Posterior vena cava (tissue), 2 donors: Measurements from ENCODE around the gene PKNOX2. TPM values are rescaled to one million over a fixed set of nuclear protein-coding genes. Genes with fewer than 3 reads are reported as not detected.

Experiments used
- DNase-seq: peaks from one replicate; pipeline ENCODE4 v3.0.0-alpha.2; 2020; ENCODE audit warnings: low spot score
- intact Hi-C, 2 donors: fragments of 100-400 bp; cut with DNase I; formaldehyde crosslinking; loops; one replicate each; pipeline versions ENCODE4 v1.14.1 to v1.14.2; 2022 to 2023
- total RNA-seq, 2 donors: library from RNA; stranded (reverse); fragmentation: NEBNext Ultra II Directional; extraction: Animal tissue kit (Norgen Biotek cat#: 25700); gene quantifications; one replicate each; pipeline ENCODE4 v1.2.1, GENCODE V29; 2021
- donor health status: DM: yes; HTN: yes; CAD: no.
- donor health status: DM: yes; HTN: yes; CAD: no.

The PKNOX2 gene
- total RNA-seq, 2 donors from 2014 or later, result 8.2 to 8.3 TPM

GRCh38 chr11:125247431-125247830 is 82.9 kb downstream of the PKNOX2 start:
- intact Hi-C loops, result no loop called here
- DNase-seq, result peak; percentile 22

GRCh38 chr11:125250318-125251213 is 86.0 kb downstream of the PKNOX2 start:
- intact Hi-C loops, result no loop called here
- peak; percentile 72 for DNase-seq

- no peak for DNase-seq
Observed at GRCh38 chr11:125251214-125251545, 86.6 kb downstream of the PKNOX2 start.

GRCh38 chr11:125251956-125252355 is 87.4 kb downstream of the PKNOX2 start:
- intact Hi-C loops, result no loop called here
- peak; percentile 47 for DNase-seq

More at GRCh38 chr11:125251214-125251545, 86.6 kb downstream of the PKNOX2 start:
- intact Hi-C loops, result no loop called here

- peak; percentile 50 for DNase-seq
- intact Hi-C loops, result loop anchor here in 1 of 2 donors (1.0 kb wide), 1 partner anchor 36 kb away; no protein-coding TSS in a partner anchor
Observed at GRCh38 chr11:125253289-125253688, 88.7 kb downstream of the PKNOX2 start.

GRCh38 chr11:125253795-125254525 is 89.4 kb downstream of the PKNOX2 start:
- intact Hi-C loops, result loop anchor here in 1 of 2 donors (1.0 kb wide), 1 partner anchor 35 kb away; no protein-coding TSS in a partner anchor
- peak; percentile 71 for DNase-seq

GRCh38 chr11:125256541-125257189 is 92.1 kb downstream of the PKNOX2 start:
- peak; percentile 72 for DNase-seq
- intact Hi-C loops, result no loop called here

GRCh38 chr11:125257190-125257579 is 92.6 kb downstream of the PKNOX2 start:
- intact Hi-C loops, result no loop called here
- DNase-seq, result peak; percentile 47

GRCh38 chr11:125257751-125258150 is 93.2 kb downstream of the PKNOX2 start:
- DNase-seq, result no peak
- intact Hi-C loops, result no loop called here

- intact Hi-C loops, result no loop called here
- DNase-seq, result no peak
Observed at GRCh38 chr11:125258291-125259032, 93.9 kb downstream of the PKNOX2 start.

GRCh38 chr11:125261588-125261987 is 97.0 kb downstream of the PKNOX2 start:
- no peak for DNase-seq
- intact Hi-C loops, result no loop called here

GRCh38 chr11:125262194-125262829 is 97.8 kb downstream of the PKNOX2 start:
- no peak for DNase-seq

GRCh38 chr11:125262830-125263218 is 98.3 kb downstream of the PKNOX2 start:
- intact Hi-C loops, result no loop called here
- DNase-seq, result no peak

More at GRCh38 chr11:125262194-125262829, 97.8 kb downstream of the PKNOX2 start:
- intact Hi-C loops, result no loop called here

- intact Hi-C loops, result no loop called here
- DNase-seq, result peak; percentile 92
Observed at GRCh38 chr11:125263268-125263790, 98.8 kb downstream of the PKNOX2 start.

GRCh38 chr11:125264100-125265022 is 99.8 kb downstream of the PKNOX2 start:
- intact Hi-C loops, result no loop called here
- no peak for DNase-seq

- no peak for DNase-seq
- intact Hi-C loops, result no loop called here
Observed at GRCh38 chr11:125267548-125267947, 103.0 kb downstream of the PKNOX2 start.

GRCh38 chr11:125268611-125269010 is 104.1 kb downstream of the PKNOX2 start:
- DNase-seq, result no peak
- intact Hi-C loops, result no loop called here
